UCSD-AML1 (cell line): ENCODE data around the gene C10orf90.

Source experiments
- DNase-seq: peaks from one replicate; lab custom pipeline; 2025; ENCODE audit not compliant: unreplicated experiment; lab: John Stamatoyannopoulos, UW

The C10orf90 gene

DNA sequence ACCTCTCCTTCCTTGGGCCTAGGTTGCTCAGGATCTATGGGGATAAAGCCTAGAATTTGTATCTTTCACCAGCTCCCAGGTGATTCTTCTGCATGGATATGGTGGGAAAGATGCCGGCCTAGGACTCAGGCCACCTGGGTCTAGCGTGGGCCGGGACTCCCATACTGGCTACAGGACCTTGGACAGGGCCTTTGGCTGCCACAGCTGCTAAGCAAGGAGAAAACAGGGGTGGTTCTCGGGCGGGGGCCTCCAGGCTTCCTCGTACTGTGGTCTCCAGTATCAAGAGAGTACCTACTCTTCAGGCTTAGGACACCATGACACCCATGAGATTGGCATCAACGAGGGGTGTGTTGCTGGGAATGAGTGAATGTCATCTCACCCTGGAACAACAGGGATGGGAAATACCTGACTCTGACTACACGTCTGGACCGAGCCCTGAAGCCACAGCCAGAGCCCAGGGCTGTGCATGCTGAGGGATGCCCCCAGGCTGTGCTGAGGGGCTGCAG is 161.9 kb downstream of the C10orf90 start:
- DNase-seq: no peak

DNA sequence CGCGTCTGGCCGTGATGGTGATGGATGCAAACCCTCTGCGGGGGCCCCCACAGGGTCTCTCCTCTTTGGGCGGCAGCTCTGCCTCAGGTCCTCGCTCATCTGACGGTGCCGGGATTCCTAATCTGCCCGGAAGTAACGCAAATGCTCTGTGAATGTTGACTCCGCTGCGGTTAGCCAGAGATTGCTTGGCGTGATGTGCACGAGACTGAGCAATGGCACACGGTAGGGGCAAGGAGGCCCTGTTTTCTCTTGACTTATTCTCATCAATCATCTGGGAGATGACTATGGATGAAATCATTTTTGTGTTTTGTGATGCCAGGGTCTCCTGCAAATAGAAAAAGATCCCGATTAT is 165.8 kb downstream of the C10orf90 start:
- no peak for DNase-seq

GRCh38 chr10:126504063-126504760 is 166.3 kb downstream of the C10orf90 start:
- no peak for DNase-seq

GRCh38 chr10:126503392-126504062 is 167.0 kb downstream of the C10orf90 start:
- no peak for DNase-seq

GRCh38 chr10:126502441-126502840 is 168.1 kb downstream of the C10orf90 start:
- no peak for DNase-seq

DNA sequence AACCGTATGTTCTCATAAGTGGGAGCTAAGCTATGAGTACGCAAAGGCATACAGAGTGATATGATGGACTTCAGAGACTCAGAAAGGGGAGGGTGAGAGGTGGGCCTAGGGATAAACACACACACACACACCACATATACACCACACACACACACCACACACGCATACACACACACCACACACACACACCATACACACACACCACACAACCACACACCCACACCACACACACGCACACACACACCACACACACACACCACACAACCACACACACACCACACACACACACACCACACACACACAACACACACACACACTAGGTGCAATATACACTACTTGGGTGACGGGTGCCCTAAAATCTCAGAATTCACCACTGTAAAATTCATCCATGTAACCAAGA is 168.7 kb downstream of the C10orf90 start:
- DNase-seq: no peak

DNA sequence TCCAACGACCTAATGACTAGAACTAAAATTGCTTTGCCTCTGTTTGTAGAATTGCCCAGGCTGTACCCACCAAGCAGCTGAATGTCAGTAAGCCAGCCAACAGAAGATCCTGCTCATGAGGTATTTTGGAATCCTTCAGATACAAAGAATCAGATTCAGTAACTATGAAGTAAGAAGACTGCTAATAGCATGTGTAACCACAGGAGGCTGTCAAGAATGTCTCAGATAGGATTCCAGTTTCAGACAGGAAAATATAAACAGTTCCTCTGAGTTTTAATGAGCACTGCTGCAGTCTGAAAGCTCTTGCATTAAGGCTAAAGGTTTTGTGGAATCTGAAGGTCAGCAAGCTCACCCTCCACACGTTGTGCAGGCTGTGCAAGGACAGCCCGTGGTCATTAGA is 169.6 kb downstream of the C10orf90 start:
- no peak for DNase-seq

DNA sequence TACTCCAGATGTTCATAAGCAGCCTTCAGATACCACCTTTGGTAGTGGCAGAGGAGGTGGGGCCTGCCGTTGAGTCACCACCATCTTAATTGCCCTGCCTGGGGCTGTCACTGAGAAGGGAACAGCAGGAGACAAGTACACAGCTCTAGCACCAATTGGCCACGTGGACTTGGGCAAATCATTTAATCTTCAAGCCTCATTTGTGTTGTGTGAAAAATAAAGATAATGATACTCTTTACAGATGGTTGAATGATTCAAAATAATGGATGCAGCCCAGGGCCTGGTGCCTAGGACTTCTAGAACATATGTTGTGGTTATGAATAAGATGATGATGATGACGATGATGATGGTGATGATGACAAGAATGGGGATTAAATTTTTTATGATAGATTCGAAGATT is 170.3 kb downstream of the C10orf90 start:
- no peak for DNase-seq

GRCh38 chr10:126499744-126500143 is 170.7 kb downstream of the C10orf90 start:
- no peak for DNase-seq

GRCh38 chr10:126497672-126498071 is 172.8 kb downstream of the C10orf90 start:
- no peak for DNase-seq

DNA sequence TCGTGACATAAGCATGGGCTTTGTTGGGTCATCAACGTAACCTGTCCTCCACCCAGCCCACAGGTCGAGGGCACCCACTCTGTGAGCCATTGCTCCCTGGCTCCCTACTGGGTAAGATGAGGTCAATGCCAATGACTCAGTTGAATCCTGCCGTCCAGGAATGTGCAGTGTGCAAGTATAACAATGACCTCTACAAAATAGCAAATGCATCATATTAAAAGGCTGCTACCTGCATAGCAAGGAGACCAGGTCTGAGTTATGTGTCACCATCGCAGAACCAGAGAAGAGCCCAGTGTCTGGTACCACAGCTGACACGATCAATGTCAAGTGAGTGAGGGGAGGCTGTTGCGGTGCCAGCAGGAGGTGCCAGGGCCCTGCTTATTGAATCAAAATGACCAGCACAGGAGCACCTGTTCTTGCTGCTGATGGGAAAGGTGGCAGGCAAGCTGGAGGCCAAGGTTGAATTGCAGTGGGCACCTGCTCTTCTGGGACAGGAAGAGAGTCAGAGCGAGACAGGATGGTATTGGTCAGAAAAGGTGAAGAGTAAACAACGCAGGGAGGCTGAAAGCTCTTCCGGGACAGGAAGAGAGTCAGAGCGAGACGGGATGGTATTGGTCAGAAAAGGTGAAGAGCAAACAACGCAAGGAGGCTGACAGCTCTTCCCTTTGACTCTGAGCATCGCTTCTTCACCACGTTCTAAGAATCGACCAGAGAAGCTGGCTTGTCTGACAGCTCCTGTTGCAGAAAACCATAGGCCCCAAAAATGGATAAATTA is 173.5 kb downstream of the C10orf90 start:
- no peak for DNase-seq

DNA sequence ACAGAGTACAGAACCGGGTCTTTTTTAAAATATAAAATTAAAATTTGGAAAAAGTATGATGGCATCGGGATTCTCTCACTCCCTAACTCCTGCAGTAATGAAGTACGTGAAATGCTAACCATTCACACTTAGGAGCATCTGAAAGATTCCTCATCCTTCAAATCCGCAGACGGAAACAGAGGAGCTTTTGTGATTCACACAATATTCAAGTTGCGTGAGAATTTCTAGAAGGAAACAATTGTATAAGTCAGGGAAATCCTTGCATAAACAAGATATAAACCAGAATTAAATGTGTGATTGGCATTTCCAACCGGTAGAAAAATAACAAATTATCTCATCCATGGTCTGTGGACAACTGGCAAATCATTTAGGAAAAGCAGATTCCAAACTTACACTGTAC is 179.0 kb downstream of the C10orf90 start:
- no peak for DNase-seq

- no peak for DNase-seq
Observed at GRCh38 chr10:126481181-126481580, 189.3 kb downstream of the C10orf90 start.

DNA sequence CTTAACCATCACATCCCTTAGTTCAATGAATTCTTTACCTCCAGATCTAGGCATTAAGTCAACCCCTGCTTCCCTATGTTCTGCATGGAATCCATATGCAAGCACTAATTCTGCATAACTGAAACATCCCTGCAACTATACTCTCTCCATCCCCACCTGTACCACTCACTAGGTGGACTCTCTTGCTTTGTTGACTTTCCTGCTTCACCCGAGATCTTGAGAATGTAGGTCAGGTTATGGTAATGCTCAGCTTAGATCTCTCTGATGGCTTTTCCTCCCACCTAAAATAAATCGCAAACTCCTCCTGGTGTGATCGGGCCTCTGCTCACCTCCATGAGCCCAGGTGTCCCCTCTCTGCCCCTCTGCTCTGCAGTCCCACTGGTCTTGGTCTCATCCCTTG is 189.8 kb downstream of the C10orf90 start:
- DNase-seq: no peak

- DNase-seq: no peak
Observed at GRCh38 chr10:126479280-126479895, 191.1 kb downstream of the C10orf90 start.

DNA sequence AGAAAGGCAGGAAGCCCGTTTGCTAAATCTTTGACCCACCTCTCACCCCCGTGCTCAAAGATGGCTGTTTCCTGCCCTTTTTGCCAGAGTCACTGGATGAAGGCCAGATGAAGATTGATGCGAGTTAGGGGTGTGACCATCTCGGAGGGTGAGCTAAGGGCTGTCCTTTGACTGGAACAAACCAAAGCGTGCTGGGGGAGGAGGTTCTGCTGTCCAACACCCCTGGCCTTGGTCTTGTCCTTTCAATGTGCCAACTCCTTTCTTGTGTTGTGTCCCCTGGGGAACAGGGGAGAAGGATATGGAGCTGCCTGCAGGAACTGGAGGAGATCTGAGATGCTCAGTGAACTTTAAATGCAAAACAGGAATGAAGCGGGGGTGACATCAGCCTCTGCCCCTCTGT is 191.9 kb downstream of the C10orf90 start:
- DNase-seq: no peak

- no peak for DNase-seq
Observed at GRCh38 chr10:126476246-126476645, 194.2 kb downstream of the C10orf90 start.

DNA sequence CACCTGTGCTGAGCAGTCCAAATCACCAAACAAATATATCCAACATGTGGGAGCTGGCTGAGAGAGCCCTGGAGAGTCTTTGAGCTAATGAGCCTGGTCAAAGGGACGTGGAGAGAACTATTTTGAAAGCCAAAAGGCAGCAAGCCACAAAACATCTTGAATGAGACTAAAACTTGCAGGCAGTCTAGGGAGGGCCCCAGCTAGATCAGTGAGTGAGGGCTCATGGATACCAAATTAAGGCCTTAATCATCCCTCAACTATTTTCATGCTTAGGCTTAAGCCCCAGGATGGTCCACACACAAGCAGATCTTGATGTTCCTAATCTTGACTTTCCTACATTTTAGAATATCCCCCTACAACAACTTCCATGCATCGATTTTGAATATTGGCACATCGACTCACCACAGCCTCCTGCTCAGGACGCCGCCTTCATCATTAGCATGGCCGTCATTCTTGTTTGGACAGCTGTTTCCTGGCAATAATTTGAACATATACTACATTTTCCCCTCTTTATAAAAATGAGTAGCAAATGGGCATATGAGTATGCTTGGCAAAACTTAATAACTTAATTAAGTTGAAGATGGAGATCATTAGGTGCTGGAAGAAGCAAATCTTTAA is 195.3 kb downstream of the C10orf90 start:
- DNase-seq: no peak

- no peak for DNase-seq
Observed at GRCh38 chr10:126474031-126474430, 196.5 kb downstream of the C10orf90 start.

DNA sequence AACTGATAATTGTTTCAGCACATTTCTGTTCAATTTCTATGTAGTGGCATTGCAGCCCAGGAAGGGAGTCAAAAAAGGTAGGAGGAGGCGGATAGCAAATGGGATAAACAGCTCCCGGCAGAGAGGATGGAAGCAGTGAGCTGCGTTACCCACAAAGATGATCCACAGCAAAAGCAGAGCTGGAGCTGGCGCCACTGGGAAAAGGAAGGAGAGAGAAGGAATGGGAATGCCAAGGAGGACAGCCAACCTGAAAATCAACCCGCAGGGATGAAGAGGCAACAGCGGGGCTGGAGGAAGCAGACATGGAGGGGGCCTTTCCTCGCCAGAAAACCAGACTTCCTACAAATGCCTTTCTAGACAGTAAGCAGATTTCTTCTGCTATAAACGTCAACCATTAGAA is 199.5 kb downstream of the C10orf90 start:
- no peak for DNase-seq

DNA sequence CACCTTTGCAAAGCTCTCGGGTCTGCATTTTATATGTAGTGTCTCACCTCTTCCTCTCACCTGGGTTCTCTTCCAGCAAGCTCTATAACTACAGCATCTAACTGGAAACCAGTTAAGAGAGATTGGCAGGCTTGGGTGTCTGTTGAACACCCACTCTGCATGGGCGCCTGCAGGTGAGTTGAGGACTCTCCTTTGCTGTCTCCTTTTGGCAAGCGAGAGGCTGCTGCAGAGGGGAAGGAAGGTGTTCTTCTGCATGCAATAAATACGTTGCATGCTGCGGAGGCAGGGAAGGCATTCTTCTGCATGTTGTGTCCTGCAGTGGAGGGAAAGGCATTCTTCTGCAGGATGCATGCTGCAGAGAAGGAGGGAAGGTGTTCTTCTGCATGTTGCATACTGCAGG is 200.8 kb downstream of the C10orf90 start:
- DNase-seq: no peak
